Neural progenitor cell (in vitro differentiated cells): ENCODE results near the gene COG4. TPM values are rescaled to one million over a fixed set of nuclear protein-coding genes. Genes with fewer than 3 reads are reported as not detected.
"Not testable (repeated sequence)": the region's sequence is repeated elsewhere in the genome, so short reads cannot be mapped to it uniquely, and the experiment has no call there.

ENCODE experiments used
- DNase-seq: peaks from one replicate; pipeline ENCODE4 v3.0.0-alpha.2; 2016; ENCODE audit warnings: low spot score
- H2AFZ ChIP-seq: fragments of 200-600 bp; sonication (generic); replicated peaks from 2 replicates; pipeline ENCODE4 v1.6.1; 2016; ENCODE audit warnings: antibody characterized with exemption
- H3F3A ChIP-seq: fragments of 200-600 bp; sonication (generic); 2 replicates; pipeline ENCODE4 v1.6.1; 2016; ENCODE audit warnings: antibody characterized with exemption, low read depth
- H3K27ac ChIP-seq: fragments of 200-600 bp; sonication (generic); 2 replicates; pipeline ENCODE4 v1.5.1; 2016; ENCODE audit warnings: mild to moderate bottlenecking
- H3K27me3 ChIP-seq: fragments of 200-600 bp; sonication (generic); 2 replicates; pipeline ENCODE4 v1.6.1; 2016; ENCODE audit warnings: mild to moderate bottlenecking, moderate library complexity
- H3K36me3 ChIP-seq: fragments of 200-600 bp; sonication (generic); 2 replicates; pipeline ENCODE4 v1.5.1; 2016
- H3K4me1 ChIP-seq: fragments of 200-600 bp; sonication (generic); 2 replicates; pipeline ENCODE4 v1.6.1; 2016; ENCODE audit warnings: mixed run types
- H3K4me2 ChIP-seq: fragments of 200-600 bp; sonication (generic); 2 replicates; pipeline ENCODE4 v1.6.1; 2016
- H3K4me3 ChIP-seq: fragments of 200-600 bp; sonication (generic); 2 replicates; pipeline ENCODE4 v1.5.1; 2016
- H3K79me2 ChIP-seq: fragments of 200-600 bp; sonication (generic); 2 replicates; pipeline ENCODE4 v1.6.1; 2016; ENCODE audit warnings: low read depth
- H3K9ac ChIP-seq: fragments of 200-600 bp; sonication (generic); 2 replicates; pipeline ENCODE4 v1.6.1; 2016
- H3K9me3 ChIP-seq: fragments of 200-600 bp; sonication (generic); 2 replicates; pipeline ENCODE4 v1.5.1; 2016; ENCODE audit warnings: low read depth
- H4K20me1 ChIP-seq: fragments of 200-600 bp; sonication (generic); 2 replicates; pipeline ENCODE4 v1.6.1; 2016; ENCODE audit warnings: low read depth
- H3K27ac Mint-ChIP-seq: 3 replicates; pipeline ENCODE4 v1.8.0; 2021; ENCODE audit warnings: mixed read lengths
- H3K27me3 Mint-ChIP-seq: 2 replicates; pipeline ENCODE4 v1.8.0; 2022; ENCODE audit warnings: low read depth, mild to moderate bottlenecking, inconsistent platforms, moderate library complexity, mixed read lengths; ENCODE audit not compliant: insufficient read depth
- H3K36me3 Mint-ChIP-seq: 3 replicates; pipeline ENCODE4 v1.8.0; 2021; ENCODE audit warnings: mixed read lengths
- H3K4me1 Mint-ChIP-seq: 3 replicates; pipeline ENCODE4 v1.8.0; 2021; ENCODE audit warnings: mixed read lengths
- H3K4me3 Mint-ChIP-seq: 3 replicates; pipeline ENCODE4 v1.8.0; 2021; ENCODE audit warnings: mild to moderate bottlenecking, moderate library complexity, mixed read lengths
- H3K9me3 Mint-ChIP-seq: 3 replicates; pipeline ENCODE4 v1.8.0; 2020; ENCODE audit warnings: mixed read lengths
- EZH2 ChIP-seq: fragments of 200-600 bp; sonication (generic); IDR thresholded peaks from 2 replicates; pipeline ENCODE4 v1.6.1; 2017; ENCODE audit warnings: antibody characterized with exemption, mild to moderate bottlenecking, moderate library complexity
- EZH2phosphoT487 ChIP-seq: fragments of 200-600 bp; sonication (generic); IDR thresholded peaks from 2 replicates; pipeline ENCODE4 v1.6.1; 2017; ENCODE audit warnings: antibody characterized with exemption
- total RNA-seq: library from RNA; depleted of rRNA; stranded (reverse); fragments of >200 nt; gene quantifications from 2 replicates; pipeline ENCODE4 v1.2.3, GENCODE V29; 2015; ENCODE audit warnings: low replicate concordance
- TF ChIP-seq, protein P1 (sequence below): fragments of 200-600 bp; sonication (generic); IDR thresholded peaks from 2 replicates; pipeline ENCODE4 v1.5.1; 2017; ENCODE audit warnings: antibody characterized with exemption, mild to moderate bottlenecking

COG4 gene
- total RNA-seq, 1 donor from 2014 or later: 62.4 TPM

DNA sequence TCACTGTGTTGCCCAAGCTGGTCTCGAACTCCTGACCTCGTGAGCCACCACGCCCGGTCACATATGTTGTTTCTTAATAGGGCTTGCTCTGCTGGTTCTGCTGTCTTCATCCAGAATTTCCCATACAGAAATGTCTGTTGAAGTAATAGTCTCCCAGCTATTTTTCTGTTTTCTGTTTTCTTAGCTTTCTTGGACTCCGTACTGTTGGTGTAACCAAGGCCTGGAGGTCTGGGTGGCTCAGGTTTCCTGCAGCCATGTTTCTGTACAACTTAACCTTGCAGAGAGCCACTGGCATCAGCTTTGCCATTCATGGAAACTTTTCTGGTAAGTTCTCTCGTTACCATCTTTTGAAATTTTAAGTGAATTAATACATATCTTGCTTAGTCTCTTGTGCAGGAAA lies 3.0 kb upstream of the COG4 start:
- no peaks in the 10 kb centered on the region for H3K9me3 ChIP-seq
- Mint-ChIP-seq H3K4me3 (peak overlapping the region; percentile 75), H3K36me3 (peaks cover 31% of the 10 kb centered on the region), H3K4me1 (peaks cover 37% of the 10 kb centered on the region), H3K9me3 (no peaks in the 10 kb centered on the region), H3K27me3 (peaks cover 2% of the 10 kb centered on the region), H3K27ac (no peak overlapping the region)
- no peak overlapping the region for H2AFZ ChIP-seq
- TF ChIP-seq, protein P1, sequence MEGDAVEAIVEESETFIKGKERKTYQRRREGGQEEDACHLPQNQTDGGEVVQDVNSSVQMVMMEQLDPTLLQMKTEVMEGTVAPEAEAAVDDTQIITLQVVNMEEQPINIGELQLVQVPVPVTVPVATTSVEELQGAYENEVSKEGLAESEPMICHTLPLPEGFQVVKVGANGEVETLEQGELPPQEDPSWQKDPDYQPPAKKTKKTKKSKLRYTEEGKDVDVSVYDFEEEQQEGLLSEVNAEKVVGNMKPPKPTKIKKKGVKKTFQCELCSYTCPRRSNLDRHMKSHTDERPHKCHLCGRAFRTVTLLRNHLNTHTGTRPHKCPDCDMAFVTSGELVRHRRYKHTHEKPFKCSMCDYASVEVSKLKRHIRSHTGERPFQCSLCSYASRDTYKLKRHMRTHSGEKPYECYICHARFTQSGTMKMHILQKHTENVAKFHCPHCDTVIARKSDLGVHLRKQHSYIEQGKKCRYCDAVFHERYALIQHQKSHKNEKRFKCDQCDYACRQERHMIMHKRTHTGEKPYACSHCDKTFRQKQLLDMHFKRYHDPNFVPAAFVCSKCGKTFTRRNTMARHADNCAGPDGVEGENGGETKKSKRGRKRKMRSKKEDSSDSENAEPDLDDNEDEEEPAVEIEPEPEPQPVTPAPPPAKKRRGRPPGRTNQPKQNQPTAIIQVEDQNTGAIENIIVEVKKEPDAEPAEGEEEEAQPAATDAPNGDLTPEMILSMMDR: no peak
- TF ChIP-seq EZH2 (no peak), EZH2phosphoT487 (no peak)
- no peak for DNase-seq
- H3K27ac ChIP-seq: no peak overlapping the region
- no peaks in the 10 kb centered on the region for H3K27me3 ChIP-seq
- H3K4me1 ChIP-seq: peaks cover 29% of the 10 kb centered on the region
- H3K79me2 ChIP-seq: peaks cover 98% of the 10 kb centered on the region
- H3K36me3 ChIP-seq: peaks cover 35% of the 10 kb centered on the region
- H3K4me3 ChIP-seq: peak overlapping the region; percentile 87
- peak overlapping the region; percentile 98 for H3K4me2 ChIP-seq
- H4K20me1 ChIP-seq: peaks cover 67% of the 10 kb centered on the region
- peaks cover 49% of the 10 kb centered on the region for H3F3A ChIP-seq
- H3K9ac ChIP-seq: peak overlapping the region; percentile 64

DNA sequence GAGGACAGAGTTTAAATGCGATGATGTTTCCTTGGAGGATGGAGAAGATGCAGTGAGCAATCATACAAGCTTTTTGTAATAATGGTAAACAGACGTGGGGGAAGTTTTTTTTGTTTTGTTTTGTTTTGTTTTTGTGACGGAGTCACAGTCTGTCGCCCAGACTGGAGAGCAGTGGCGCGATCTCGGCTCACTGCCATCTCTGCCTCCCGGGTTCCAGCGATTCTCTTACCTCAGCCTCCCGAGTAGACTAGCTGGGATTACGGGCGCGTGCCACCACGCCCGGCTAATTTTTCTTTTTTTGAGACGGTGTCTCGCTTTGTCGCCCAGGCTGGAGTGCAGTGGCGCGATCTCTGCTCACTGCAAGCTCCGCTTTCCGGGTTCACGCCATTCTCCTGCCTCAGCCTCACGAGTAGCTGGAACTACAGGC lies 1.1 kb upstream of the COG4 start:
- H3K4me3 Mint-ChIP-seq: peak overlapping the region; percentile 96

GRCh38 chr16:70523743-70524398 lies 517 bp upstream of the COG4 start, which contains the start of gene SF3B3:
SF3B3 (plus strand) TSS chr16:70523816; CDS start chr16:70526657, 2,841 bp downstream.
- Histone ChIP-seq H3K79me2 (peaks cover 74% of the 10 kb centered on the region), H3K4me2 (peak within 1 kb of the TSS; percentile 98), H3K36me3 (peaks cover 20% of the 10 kb centered on the region), H3K9ac (peak within 1 kb of the TSS; percentile 95), H3K9me3 (no peaks in the 10 kb centered on the region), H3K27me3 (no peaks in the 10 kb centered on the region), H3K4me3 (peak within 1 kb of the TSS; percentile 87), H2AFZ (peak within 1 kb of the TSS; percentile 99), H4K20me1 (peaks cover 42% of the 10 kb centered on the region), H3K4me1 (peaks cover 29% of the 10 kb centered on the region), H3K27ac (peak within 1 kb of the TSS; percentile 85), H3F3A (peaks cover 36% of the 10 kb centered on the region)
- no peaks in the 10 kb centered on the region for H3K9me3 Mint-ChIP-seq
- peaks cover 2% of the 10 kb centered on the region for H3K27me3 Mint-ChIP-seq
- peak; percentile 8 for TF ChIP-seq EZH2
- TF ChIP-seq, protein P1: no peak
- peak within 1 kb of the TSS; percentile 96 for H3K4me3 Mint-ChIP-seq
- H3K4me1 Mint-ChIP-seq: peaks cover 32% of the 10 kb centered on the region
- H3K27ac Mint-ChIP-seq: peak within 1 kb of the TSS; percentile 100
- peak; percentile 74 for DNase-seq
- H3K36me3 Mint-ChIP-seq: peaks cover 20% of the 10 kb centered on the region

More for the DNA sequence above, 1.1 kb upstream of the COG4 start:
- H3K4me3 ChIP-seq: peak overlapping the region; percentile 87
- H3K4me2 ChIP-seq: peak overlapping the region; percentile 98
- peaks cover 79% of the 10 kb centered on the region for H3K79me2 ChIP-seq
- H3K27me3 ChIP-seq, H2AFZ ChIP-seq, H3K9me3 Mint-ChIP-seq, H3K27me3 Mint-ChIP-seq, H3K9me3 ChIP-seq: not testable (repeated sequence)
- H3K4me1 ChIP-seq: peaks cover 29% of the 10 kb centered on the region
- DNase-seq: peak; percentile 26
- H3K36me3 Mint-ChIP-seq: peaks cover 24% of the 10 kb centered on the region
- peaks cover 36% of the 10 kb centered on the region for H3K4me1 Mint-ChIP-seq
- H3K27ac ChIP-seq: peak overlapping the region; percentile 85
- H3K27ac Mint-ChIP-seq: peak overlapping the region; percentile 100
- H3K36me3 ChIP-seq: peaks cover 25% of the 10 kb centered on the region
- H3F3A ChIP-seq: peaks cover 41% of the 10 kb centered on the region
- H4K20me1 ChIP-seq: peaks cover 48% of the 10 kb centered on the region
- peak overlapping the region; percentile 95 for H3K9ac ChIP-seq
